ENCODE data around the gene NFIA. TPM values are rescaled to one million over a fixed set of nuclear protein-coding genes. Genes with fewer than 3 reads are reported as not detected.

The NFIA gene
- total RNA-seq, 1 donor from 2014 or later, result 66.6 TPM

GRCh38 chr1:61389926-61390845 lies 307.8 kb downstream of the NFIA start:
- no peak overlapping the region for H3K4me3 ChIP-seq
- H3K36me3 ChIP-seq, result peaks cover 5% of the 10 kb centered on the region
- no peaks in the 10 kb centered on the region for H3K4me1 ChIP-seq
- DNase-seq (no peak), ATAC-seq (no peak)
- intact Hi-C loops (cut with DNase I), result no loop called here
- no peak for TF ChIP-seq CTCF (IDR thresholded peaks at IDR 0.05)
- H3K9me3 ChIP-seq, result peaks cover 9% of the 10 kb centered on the region
- H3K27me3 ChIP-seq, result no peaks in the 10 kb centered on the region
- no peak overlapping the region for H3K27ac ChIP-seq

- Histone ChIP-seq H3K4me3 (no peak overlapping the region), H3K36me3 (peaks cover 5% of the 10 kb centered on the region), H3K27ac (no peak overlapping the region), H3K4me1 (no peaks in the 10 kb centered on the region), H3K27me3 (no peaks in the 10 kb centered on the region), H3K9me3 (peaks cover 9% of the 10 kb centered on the region)
- intact Hi-C loops (cut with DNase I), result no loop called here
- DNase-seq, result no peak
- no peak for ATAC-seq
- no peak for TF ChIP-seq CTCF (IDR thresholded peaks at IDR 0.05)
These were observed 309.4 kb downstream of the NFIA start for GRCh38 chr1:61391730-61392129.

- Histone ChIP-seq H3K4me1 (no peaks in the 10 kb centered on the region), H3K27me3 (no peaks in the 10 kb centered on the region), H3K9me3 (peaks cover 9% of the 10 kb centered on the region), H3K4me3 (no peak overlapping the region), H3K27ac (no peak overlapping the region), H3K36me3 (peaks cover 5% of the 10 kb centered on the region)
- DNase-seq (no peak), ATAC-seq (no peak)
- intact Hi-C loops (cut with DNase I), result no loop called here
- no peak for TF ChIP-seq CTCF (IDR thresholded peaks at IDR 0.05)
These were observed 310.3 kb downstream of the NFIA start for GRCh38 chr1:61392409-61393242.

- H3K4me1 ChIP-seq, result no peaks in the 10 kb centered on the region
- ATAC-seq, result no peak
These were observed 311.2 kb downstream of the NFIA start for GRCh38 chr1:61393575-61393974.

More at GRCh38 chr1:61393575-61393974, 311.2 kb downstream of the NFIA start:
- Histone ChIP-seq H3K27me3 (no peaks in the 10 kb centered on the region), H3K27ac (no peak overlapping the region), H3K9me3 (peaks cover 8% of the 10 kb centered on the region), H3K36me3 (peaks cover 5% of the 10 kb centered on the region), H3K4me3 (no peak overlapping the region)
- DNase-seq, result no peak
- intact Hi-C loops (cut with DNase I), result no loop called here
- no peak for TF ChIP-seq CTCF (IDR thresholded peaks at IDR 0.05)
